ENCODE data around the gene DUSP22.

The DUSP22 gene

DNA sequence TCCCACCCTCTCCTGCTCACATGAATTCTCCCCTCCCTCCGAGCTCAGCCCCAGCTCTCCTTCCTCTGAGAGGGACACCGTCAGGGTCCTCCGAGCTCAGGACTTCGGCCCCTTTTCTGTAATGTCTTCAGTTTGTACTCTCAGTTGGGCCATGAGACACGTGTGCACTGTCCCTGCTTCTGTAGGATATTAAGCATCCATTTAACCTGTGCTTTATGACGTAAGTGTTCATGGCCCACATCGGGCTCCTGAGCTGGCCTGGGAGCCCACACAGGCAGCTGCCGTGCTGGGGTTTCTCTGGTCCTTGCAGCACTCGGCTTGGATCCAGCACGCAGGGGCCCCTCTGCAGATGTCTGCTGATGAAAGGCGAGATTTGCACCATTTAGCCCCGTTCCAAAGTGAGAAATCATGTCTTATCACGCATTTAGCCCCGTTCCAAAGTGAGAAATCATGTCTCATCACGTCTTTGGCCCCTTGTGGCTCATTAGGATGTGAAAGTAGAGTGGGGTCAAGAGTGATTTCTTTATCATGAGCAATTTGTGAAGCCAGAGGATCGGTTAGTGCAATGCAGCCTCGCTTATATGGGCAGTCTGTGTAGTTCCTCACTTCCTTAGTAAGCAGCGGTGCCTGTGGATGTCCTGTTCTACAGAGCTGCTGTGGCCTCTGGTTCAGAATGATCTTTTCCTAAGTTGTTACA is 25.3 kb downstream of the DUSP22 start:
- TF ChIP-seq RARB (CRISPR knock-in tag; IDR thresholded peaks at IDR 0.05) (no peak), SNAI2 (CRISPR knock-in tag; IDR thresholded peaks at IDR 0.05) (no peak), POU6F1 (CRISPR knock-in tag; IDR thresholded peaks at IDR 0.05; ENCODE audit: borderline replicate concordance, low read depth) (no peak), ZC3H10 (CRISPR knock-in tag; IDR thresholded peaks at IDR 0.05) (no peak)
- TF ChIP-seq, protein P1, sequence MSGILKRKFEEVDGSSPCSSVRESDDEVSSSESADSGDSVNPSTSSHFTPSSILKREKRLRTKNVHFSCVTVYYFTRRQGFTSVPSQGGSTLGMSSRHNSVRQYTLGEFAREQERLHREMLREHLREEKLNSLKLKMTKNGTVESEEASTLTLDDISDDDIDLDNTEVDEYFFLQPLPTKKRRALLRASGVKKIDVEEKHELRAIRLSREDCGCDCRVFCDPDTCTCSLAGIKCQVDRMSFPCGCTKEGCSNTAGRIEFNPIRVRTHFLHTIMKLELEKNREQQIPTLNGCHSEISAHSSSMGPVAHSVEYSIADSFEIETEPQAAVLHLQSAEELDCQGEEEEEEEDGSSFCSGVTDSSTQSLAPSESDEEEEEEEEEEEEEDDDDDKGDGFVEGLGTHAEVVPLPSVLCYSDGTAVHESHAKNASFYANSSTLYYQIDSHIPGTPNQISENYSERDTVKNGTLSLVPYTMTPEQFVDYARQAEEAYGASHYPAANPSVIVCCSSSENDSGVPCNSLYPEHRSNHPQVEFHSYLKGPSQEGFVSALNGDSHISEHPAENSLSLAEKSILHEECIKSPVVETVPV (CRISPR knock-in tag; IDR thresholded peaks at IDR 0.05), result no peak
- no peak for ATAC-seq

DNA sequence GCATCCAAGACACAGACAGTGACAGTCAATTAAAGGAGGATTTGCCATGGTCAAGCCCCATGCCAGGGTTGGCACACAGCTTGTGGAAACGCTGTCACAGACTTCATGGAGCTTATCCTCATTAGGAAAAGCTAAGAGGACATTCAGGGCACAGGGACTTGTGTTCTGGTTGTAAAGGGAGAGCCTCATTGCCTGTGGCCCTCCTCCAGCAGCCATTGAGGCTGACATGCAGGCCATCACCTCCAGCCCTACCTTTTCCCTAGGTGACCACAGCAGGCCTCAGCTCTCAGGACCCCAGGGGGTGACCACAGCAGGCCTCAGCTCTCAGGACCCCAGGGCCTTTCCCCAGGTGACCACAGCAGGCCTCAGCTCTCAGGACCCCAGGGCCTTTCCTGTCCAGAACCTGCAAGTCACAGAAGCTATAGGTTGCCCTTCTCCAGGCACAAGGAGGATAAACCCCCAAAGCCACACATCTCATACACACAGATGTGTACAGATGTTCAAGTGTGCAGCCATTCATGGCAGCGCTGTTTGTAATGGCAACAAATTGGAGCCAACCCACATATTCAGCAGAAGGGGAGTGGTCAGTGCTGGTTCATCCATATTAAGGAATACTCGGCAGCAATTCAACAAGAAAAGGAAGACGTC is 26.1 kb downstream of the DUSP22 start:
- no peak for ATAC-seq
- TF ChIP-seq ARNTL (CRISPR knock-in tag; IDR thresholded peaks at IDR 0.05; ENCODE audit: borderline replicate concordance, low read depth) (no peak), POU6F1 (CRISPR knock-in tag; IDR thresholded peaks at IDR 0.05; ENCODE audit: borderline replicate concordance, low read depth) (no peak), CSDC2 (CRISPR knock-in tag; IDR thresholded peaks at IDR 0.05) (no peak), RARB (CRISPR knock-in tag; IDR thresholded peaks at IDR 0.05) (no peak), OSR1 (CRISPR knock-in tag; IDR thresholded peaks at IDR 0.05) (no peak), ESRRG (CRISPR knock-in tag; IDR thresholded peaks at IDR 0.05) (no peak), ZNF8 (CRISPR knock-in tag; IDR thresholded peaks at IDR 0.05) (no peak), ZNF70 (CRISPR knock-in tag; IDR thresholded peaks at IDR 0.05) (no peak), GLIS3 (CRISPR knock-in tag; IDR thresholded peaks at IDR 0.05) (no peak), PPARA (CRISPR knock-in tag; IDR thresholded peaks at IDR 0.05; ENCODE audit: borderline replicate concordance) (no peak), ZNF565 (CRISPR knock-in tag; conservative IDR thresholded peaks at IDR 0.05; ENCODE audit: low read depth) (no peak), TOX (CRISPR knock-in tag; IDR thresholded peaks at IDR 0.05; ENCODE audit: borderline replicate concordance) (no peak), PATZ1 (CRISPR knock-in tag; IDR thresholded peaks at IDR 0.05; ENCODE audit: borderline replicate concordance) (no peak)
- TF ChIP-seq, protein P2, sequence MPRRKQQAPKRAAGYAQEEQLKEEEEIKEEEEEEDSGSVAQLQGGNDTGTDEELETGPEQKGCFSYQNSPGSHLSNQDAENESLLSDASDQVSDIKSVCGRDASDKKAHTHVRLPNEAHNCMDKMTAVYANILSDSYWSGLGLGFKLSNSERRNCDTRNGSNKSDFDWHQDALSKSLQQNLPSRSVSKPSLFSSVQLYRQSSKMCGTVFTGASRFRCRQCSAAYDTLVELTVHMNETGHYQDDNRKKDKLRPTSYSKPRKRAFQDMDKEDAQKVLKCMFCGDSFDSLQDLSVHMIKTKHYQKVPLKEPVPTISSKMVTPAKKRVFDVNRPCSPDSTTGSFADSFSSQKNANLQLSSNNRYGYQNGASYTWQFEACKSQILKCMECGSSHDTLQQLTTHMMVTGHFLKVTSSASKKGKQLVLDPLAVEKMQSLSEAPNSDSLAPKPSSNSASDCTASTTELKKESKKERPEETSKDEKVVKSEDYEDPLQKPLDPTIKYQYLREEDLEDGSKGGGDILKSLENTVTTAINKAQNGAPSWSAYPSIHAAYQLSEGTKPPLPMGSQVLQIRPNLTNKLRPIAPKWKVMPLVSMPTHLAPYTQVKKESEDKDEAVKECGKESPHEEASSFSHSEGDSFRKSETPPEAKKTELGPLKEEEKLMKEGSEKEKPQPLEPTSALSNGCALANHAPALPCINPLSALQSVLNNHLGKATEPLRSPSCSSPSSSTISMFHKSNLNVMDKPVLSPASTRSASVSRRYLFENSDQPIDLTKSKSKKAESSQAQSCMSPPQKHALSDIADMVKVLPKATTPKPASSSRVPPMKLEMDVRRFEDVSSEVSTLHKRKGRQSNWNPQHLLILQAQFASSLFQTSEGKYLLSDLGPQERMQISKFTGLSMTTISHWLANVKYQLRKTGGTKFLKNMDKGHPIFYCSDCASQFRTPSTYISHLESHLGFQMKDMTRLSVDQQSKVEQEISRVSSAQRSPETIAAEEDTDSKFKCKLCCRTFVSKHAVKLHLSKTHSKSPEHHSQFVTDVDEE (CRISPR knock-in tag; IDR thresholded peaks at IDR 0.05), result no peak
- TF ChIP-seq, protein P1 (CRISPR knock-in tag; IDR thresholded peaks at IDR 0.05), result no peak
